Subcutaneous adipose tissue (tissue), 4 donors: ENCODE measurements around the gene STARD10. TPM values are rescaled to one million over a fixed set of nuclear protein-coding genes. Genes with fewer than 3 reads are reported as not detected.

ENCODE experiments used
- CTCF ChIP-seq: fragments of 450-650 bp; IDR thresholded peaks from one replicate; pipeline ENCODE4 v1.5.1; 2016; ENCODE audit warnings: low read depth, mild to moderate bottlenecking, control low read depth, antibody characterized with exemption, moderate library complexity
- total RNA-seq, 4 donors: library from RNA; depleted of rRNA; stranded (reverse); fragments of >200 nt; gene quantifications; one replicate each; pipeline ENCODE4 v1.1.0, GENCODE V29; 2016

The STARD10 gene
- total RNA-seq, 4 donors from 2014 or later, result 13.4 to 20.2 (median 14.8) TPM

- no peak for TF ChIP-seq CTCF
Observed at GRCh38 chr11:72775288-72776110, 18.3 kb downstream of the STARD10 start.

GRCh38 chr11:72774499-72774898, 19.3 kb downstream of the STARD10 start:
- TF ChIP-seq CTCF, result no peak

GRCh38 chr11:72773696-72774095, 20.2 kb downstream of the STARD10 start:
- TF ChIP-seq CTCF, result no peak

GRCh38 chr11:72773291-72773690, 20.6 kb downstream of the STARD10 start:
- no peak for TF ChIP-seq CTCF

GRCh38 chr11:72772059-72772458, 21.8 kb downstream of the STARD10 start:
- TF ChIP-seq CTCF, result no peak

GRCh38 chr11:72771507-72771906, 22.3 kb downstream of the STARD10 start:
- TF ChIP-seq CTCF, result no peak

GRCh38 chr11:72770799-72771198, 23.0 kb downstream of the STARD10 start:
- TF ChIP-seq CTCF, result no peak
